Measurements from ENCODE around the gene ANAPC1.
A peak's percentile ranks its signal among the peaks of the same experiment; 100 is the strongest.

Gene ANAPC1

GRCh38 chr2:111903930-111904439 lies 20.0 kb upstream of the ANAPC1 start:
- H3K79me2 ChIP-seq (ENCODE audit: low read length) = no peaks in the 10 kb centered on the region
- no peaks in the 10 kb centered on the region for H3K36me3 ChIP-seq (replicated peaks; ENCODE audit: low read depth, low read length)
- H3K27me3 ChIP-seq (ENCODE audit: low read depth, low read length) = peaks cover 28% of the 10 kb centered on the region
- H3K9me3 ChIP-seq (ENCODE audit: insufficient read depth, low read length) = no peaks in the 10 kb centered on the region
- no peak overlapping the region for H2AFZ ChIP-seq (ENCODE audit: low read depth, low read length)
- H3K9ac ChIP-seq (ENCODE audit: low read length) = no peak overlapping the region
- H3K4me1 ChIP-seq (ENCODE audit: low read length) = peaks cover 24% of the 10 kb centered on the region
- H3K4me3 ChIP-seq (ENCODE audit: low read length) = no peak overlapping the region
- H4K20me1 ChIP-seq (ENCODE audit: insufficient read depth, low read length) = no peaks in the 10 kb centered on the region
- H3K4me2 ChIP-seq (ENCODE audit: low read length) = no peak overlapping the region
- TF ChIP-seq EZH2phosphoT487 (IDR thresholded peaks at IDR 0.05; ENCODE audit: low read depth) = no peak
- H3K27ac ChIP-seq (ENCODE audit: low read length) = no peak overlapping the region

GRCh38 chr2:111903516-111903915 lies 19.5 kb upstream of the ANAPC1 start:
- peaks cover 20% of the 10 kb centered on the region for H3K4me1 ChIP-seq (ENCODE audit: low read length)
- no peaks in the 10 kb centered on the region for H4K20me1 ChIP-seq (ENCODE audit: insufficient read depth, low read length)
- H3K4me2 ChIP-seq (ENCODE audit: low read length) = no peak overlapping the region

GRCh38 chr2:111900859-111901258 lies 16.9 kb upstream of the ANAPC1 start:
- Histone ChIP-seq H4K20me1 (ENCODE audit: insufficient read depth, low read length) (no peaks in the 10 kb centered on the region), H2AFZ (ENCODE audit: low read depth, low read length) (no peak overlapping the region), H3K4me2 (ENCODE audit: low read length) (peak overlapping the region; percentile 56), H3K4me1 (ENCODE audit: low read length) (peaks cover 10% of the 10 kb centered on the region), H3K9me3 (ENCODE audit: insufficient read depth, low read length) (no peaks in the 10 kb centered on the region), H3K4me3 (ENCODE audit: low read length) (no peak overlapping the region), H3K9ac (ENCODE audit: low read length) (no peak overlapping the region), H3K27ac (ENCODE audit: low read length) (no peak overlapping the region), H3K27me3 (ENCODE audit: low read depth, low read length) (peaks cover 31% of the 10 kb centered on the region), H3K79me2 (ENCODE audit: low read length) (no peaks in the 10 kb centered on the region), H3K36me3 (replicated peaks; ENCODE audit: low read depth, low read length) (no peaks in the 10 kb centered on the region)
- no peak for TF ChIP-seq EZH2phosphoT487 (IDR thresholded peaks at IDR 0.05; ENCODE audit: low read depth)
- TF ChIP-seq CTCF (IDR thresholded peaks at IDR 0.05; ENCODE audit: low read depth, low read length) = peak; percentile 62

More at GRCh38 chr2:111903516-111903915, 19.5 kb upstream of the ANAPC1 start:
- Histone ChIP-seq H3K27ac (ENCODE audit: low read length) (no peak overlapping the region), H3K79me2 (ENCODE audit: low read length) (no peaks in the 10 kb centered on the region), H3K9ac (ENCODE audit: low read length) (no peak overlapping the region), H3K27me3 (ENCODE audit: low read depth, low read length) (peaks cover 31% of the 10 kb centered on the region), H3K36me3 (replicated peaks; ENCODE audit: low read depth, low read length) (no peaks in the 10 kb centered on the region), H3K4me3 (ENCODE audit: low read length) (no peak overlapping the region), H2AFZ (ENCODE audit: low read depth, low read length) (no peak overlapping the region), H3K9me3 (ENCODE audit: insufficient read depth, low read length) (no peaks in the 10 kb centered on the region)
- TF ChIP-seq CTCF (IDR thresholded peaks at IDR 0.05; ENCODE audit: low read depth, low read length) = no peak
- TF ChIP-seq EZH2phosphoT487 (IDR thresholded peaks at IDR 0.05; ENCODE audit: low read depth) = no peak

- peak overlapping the region; percentile 78 for H3K4me3 ChIP-seq (ENCODE audit: low read length)
- H4K20me1 ChIP-seq (ENCODE audit: insufficient read depth, low read length) = no peaks in the 10 kb centered on the region
- peak overlapping the region; percentile 57; the same call in 1 of the 2 replicates for H3K9ac ChIP-seq (ENCODE audit: low read length)
These were observed 14.9 kb upstream of the ANAPC1 start for GRCh38 chr2:111898703-111899514.

More at GRCh38 chr2:111898703-111899514, 14.9 kb upstream of the ANAPC1 start:
- TF ChIP-seq CTCF (IDR thresholded peaks at IDR 0.05; ENCODE audit: low read depth, low read length) (no peak), EZH2phosphoT487 (IDR thresholded peaks at IDR 0.05; ENCODE audit: low read depth) (no peak)
- Histone ChIP-seq H3K4me2 (ENCODE audit: low read length) (peak overlapping the region; percentile 91), H3K9me3 (ENCODE audit: insufficient read depth, low read length) (no peaks in the 10 kb centered on the region), H3K79me2 (ENCODE audit: low read length) (no peaks in the 10 kb centered on the region), H3K36me3 (replicated peaks; ENCODE audit: low read depth, low read length) (no peaks in the 10 kb centered on the region), H3K4me1 (ENCODE audit: low read length) (peaks cover 8% of the 10 kb centered on the region), H3K27ac (ENCODE audit: low read length) (no peak overlapping the region), H2AFZ (ENCODE audit: low read depth, low read length) (peak overlapping the region; percentile 89; the same call in 1 of the 2 replicates), H3K27me3 (ENCODE audit: low read depth, low read length) (peaks cover 31% of the 10 kb centered on the region)

All from OCI-LY3 (cell line).